ENCODE measurements around the gene LYZL2.
"Not testable (repeated sequence)": the region's sequence is repeated elsewhere in the genome, so short reads cannot be mapped to it uniquely, and the experiment has no call there.

DNA sequence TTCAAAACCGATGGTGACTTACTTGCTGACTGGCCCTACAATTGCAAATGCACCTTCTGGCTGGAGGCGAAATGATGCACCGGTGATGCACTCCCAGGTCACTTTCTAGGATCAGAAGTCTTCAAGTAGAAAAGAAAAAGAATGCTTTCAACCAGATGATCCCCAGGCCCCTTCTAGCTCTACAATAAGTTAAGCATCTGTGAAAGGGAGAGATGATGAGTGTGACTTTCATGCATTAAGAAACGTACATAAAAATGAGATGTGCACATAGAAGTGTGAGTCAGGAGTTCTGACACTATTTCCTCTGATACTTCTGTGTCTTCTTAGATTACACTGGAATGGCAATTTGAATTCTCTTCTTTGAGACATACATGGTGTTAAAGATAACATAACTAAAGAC lies 42.8 kb upstream of the LYZL2 start:
- TF ChIP-seq, protein P1, sequence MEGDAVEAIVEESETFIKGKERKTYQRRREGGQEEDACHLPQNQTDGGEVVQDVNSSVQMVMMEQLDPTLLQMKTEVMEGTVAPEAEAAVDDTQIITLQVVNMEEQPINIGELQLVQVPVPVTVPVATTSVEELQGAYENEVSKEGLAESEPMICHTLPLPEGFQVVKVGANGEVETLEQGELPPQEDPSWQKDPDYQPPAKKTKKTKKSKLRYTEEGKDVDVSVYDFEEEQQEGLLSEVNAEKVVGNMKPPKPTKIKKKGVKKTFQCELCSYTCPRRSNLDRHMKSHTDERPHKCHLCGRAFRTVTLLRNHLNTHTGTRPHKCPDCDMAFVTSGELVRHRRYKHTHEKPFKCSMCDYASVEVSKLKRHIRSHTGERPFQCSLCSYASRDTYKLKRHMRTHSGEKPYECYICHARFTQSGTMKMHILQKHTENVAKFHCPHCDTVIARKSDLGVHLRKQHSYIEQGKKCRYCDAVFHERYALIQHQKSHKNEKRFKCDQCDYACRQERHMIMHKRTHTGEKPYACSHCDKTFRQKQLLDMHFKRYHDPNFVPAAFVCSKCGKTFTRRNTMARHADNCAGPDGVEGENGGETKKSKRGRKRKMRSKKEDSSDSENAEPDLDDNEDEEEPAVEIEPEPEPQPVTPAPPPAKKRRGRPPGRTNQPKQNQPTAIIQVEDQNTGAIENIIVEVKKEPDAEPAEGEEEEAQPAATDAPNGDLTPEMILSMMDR (IDR thresholded peaks at IDR 0.05; ENCODE audit: extremely low read depth in 1 of 2, insufficient read depth in 1 of 2, low read depth in 1 of 2, low read length in 2 of 2), result not testable (repeated sequence)
- TF ChIP-seq POLR2A (IDR thresholded peaks at IDR 0.05; ENCODE audit: low read depth, low read length); POLR2AphosphoS5 (IDR thresholded peaks at IDR 0.05; ENCODE audit: insufficient read depth, low read depth, low read length); EZH2 (IDR thresholded peaks at IDR 0.05; ENCODE audit: borderline replicate concordance, low read depth, low read length, severe bottlenecking); MYC (IDR thresholded peaks at IDR 0.05; ENCODE audit: low read depth, low read length); JUN (IDR thresholded peaks at IDR 0.05; ENCODE audit: borderline replicate concordance, insufficient read depth, insufficient read length, low read depth); GATA2 (IDR thresholded peaks at IDR 0.05; ENCODE audit: insufficient read depth, insufficient read length, low read depth, low read length): not testable (repeated sequence)
- TF ChIP-seq, protein P2, sequence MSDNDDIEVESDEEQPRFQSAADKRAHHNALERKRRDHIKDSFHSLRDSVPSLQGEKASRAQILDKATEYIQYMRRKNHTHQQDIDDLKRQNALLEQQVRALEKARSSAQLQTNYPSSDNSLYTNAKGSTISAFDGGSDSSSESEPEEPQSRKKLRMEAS (IDR thresholded peaks at IDR 0.05; ENCODE audit: insufficient read depth, insufficient read length), result not testable (repeated sequence)
